GM18951 (cell line): ENCODE results near the gene SAMM50.

ENCODE experiments used
- POLR2A ChIP-seq: IDR thresholded peaks from 4 replicates; pipeline ENCODE4 v1.6.1; 2011; ENCODE audit warnings: mild to moderate bottlenecking; ENCODE audit not compliant: insufficient read length, insufficient read depth; ENCODE audit errors: extremely low read depth
- in situ Hi-C: fragments of 300-500 bp; cut with MboI; formaldehyde crosslinking; loops from one replicate; pipeline ENCODE4 v1.12.0; 2022; ENCODE audit warnings: low sequenced_read_pairs, mixed read lengths, inconsistent platforms; ENCODE audit not compliant: unreplicated experiment

Gene SAMM50

GRCh38 chr22:43955883-43956782 is 891 bp downstream of the SAMM50 start:
- no peak for TF ChIP-seq POLR2A
- in situ Hi-C loops, result no loop called here

GRCh38 chr22:43956805-43957463 is 1.7 kb downstream of the SAMM50 start:
- in situ Hi-C loops, result no loop called here
- TF ChIP-seq POLR2A, result no peak

DNA sequence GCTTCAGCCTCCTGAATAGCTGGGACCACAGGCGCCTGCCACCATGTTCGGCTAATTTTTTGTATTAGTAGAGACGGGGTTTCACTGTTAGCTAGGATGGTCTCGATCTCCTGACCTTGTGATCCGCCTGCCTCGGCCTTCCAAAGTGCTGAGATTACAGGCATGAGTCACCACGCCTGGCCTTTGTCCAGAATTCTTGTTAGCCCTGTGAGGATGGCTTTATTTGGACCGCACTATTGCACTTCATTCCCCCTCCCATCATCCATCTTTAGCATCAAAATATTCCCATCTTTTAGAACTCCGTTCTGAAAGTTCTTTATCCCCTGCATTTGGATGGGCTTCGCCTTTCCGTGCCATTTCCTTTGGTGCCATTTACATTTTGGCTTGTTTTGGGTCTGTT is 2.6 kb downstream of the SAMM50 start:
- in situ Hi-C loops, result no loop called here
- TF ChIP-seq POLR2A, result no peak

DNA sequence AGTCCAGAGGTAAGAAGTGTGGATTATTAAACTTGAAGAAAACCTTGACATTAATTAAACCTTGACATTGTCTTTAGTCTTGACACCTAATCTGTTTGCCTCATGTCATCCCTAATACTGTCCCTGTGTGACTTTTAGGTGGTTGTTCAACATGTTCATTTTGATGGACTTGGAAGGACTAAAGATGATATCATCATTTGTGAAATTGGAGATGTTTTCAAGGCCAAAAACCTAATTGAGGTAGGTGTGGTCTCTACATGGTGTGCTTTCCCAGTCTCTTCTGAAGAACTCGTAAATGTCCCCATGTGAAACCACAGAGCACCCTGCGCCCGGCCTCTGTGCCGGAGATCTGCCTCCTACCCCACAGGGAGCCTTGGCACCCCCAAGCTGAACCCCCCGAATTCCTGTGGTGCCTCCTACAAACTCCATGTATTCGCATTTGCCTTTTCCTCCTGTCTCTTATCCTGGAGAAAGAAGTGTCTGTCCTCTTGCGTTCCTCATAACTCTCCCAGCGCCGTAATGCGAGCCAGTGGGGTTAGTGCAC is 9.1 kb downstream of the SAMM50 start:
- in situ Hi-C loops, result no loop called here

GRCh38 chr22:43967069-43967468 is 11.8 kb downstream of the SAMM50 start:
- no peak for TF ChIP-seq POLR2A
- in situ Hi-C loops, result no loop called here

More for the DNA sequence above, 9.1 kb downstream of the SAMM50 start:
- no peak for TF ChIP-seq POLR2A

DNA sequence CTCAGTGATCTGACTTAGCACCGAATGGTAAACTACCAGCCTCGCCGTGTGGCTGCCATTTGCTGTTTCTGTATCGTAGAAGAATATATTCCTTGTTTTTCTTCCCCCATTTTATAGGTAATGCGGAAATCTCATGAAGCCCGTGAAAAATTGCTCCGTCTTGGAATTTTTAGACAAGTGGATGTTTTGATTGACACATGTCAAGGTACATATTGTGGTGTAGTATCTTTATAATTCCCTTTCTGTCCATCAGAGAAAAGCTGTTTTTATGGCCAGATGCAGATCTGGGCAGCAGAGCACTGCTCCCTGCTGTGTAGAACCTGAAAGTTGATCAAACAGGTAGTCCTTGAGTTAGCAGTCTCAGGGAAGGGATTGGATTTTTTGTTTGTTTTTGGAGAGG is 13.4 kb downstream of the SAMM50 start:
- no peak for TF ChIP-seq POLR2A
- in situ Hi-C loops, result no loop called here

DNA sequence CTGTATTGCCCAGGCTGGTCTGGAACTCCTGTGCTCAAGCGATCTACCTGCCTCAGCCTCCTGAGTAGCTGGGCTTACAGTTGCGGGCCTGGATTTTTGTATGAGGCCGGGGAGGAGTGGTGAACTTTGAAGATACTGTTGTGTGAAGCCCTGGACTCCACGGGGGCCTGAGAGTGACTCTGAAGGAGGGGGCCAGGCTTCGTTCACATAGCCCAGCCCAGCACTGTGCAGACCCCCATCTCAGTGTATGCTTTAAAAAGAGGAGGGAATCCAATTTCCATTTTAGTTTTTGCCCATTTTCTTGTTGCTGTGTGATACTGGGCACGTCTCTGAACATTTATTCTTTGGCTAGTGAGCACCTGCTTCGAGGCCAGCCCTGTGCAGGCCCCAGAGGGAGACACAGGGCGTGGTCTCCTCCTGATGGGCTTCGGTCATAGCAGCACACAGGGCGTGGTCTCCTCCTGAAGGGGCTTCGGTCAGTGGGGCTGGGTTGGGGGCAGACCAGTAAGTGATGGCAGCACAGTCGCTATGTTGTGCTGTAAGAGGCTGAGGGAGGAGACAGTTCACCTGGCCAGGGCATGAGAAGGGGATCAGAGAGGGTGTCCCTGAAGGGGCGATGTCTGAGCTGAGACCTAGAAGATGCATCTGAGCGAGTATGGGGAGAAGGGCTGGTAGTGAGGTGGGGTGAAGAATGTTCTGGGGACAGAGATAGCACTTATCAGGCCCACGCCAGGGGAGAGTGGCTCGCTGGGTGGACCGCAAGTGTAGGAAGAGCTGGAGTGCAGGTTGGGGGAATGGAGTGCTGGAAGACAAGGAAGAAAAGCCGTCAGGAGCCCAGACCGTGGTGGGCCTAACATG is 14.0 kb downstream of the SAMM50 start:
- no peak for TF ChIP-seq POLR2A
- in situ Hi-C loops, result no loop called here

DNA sequence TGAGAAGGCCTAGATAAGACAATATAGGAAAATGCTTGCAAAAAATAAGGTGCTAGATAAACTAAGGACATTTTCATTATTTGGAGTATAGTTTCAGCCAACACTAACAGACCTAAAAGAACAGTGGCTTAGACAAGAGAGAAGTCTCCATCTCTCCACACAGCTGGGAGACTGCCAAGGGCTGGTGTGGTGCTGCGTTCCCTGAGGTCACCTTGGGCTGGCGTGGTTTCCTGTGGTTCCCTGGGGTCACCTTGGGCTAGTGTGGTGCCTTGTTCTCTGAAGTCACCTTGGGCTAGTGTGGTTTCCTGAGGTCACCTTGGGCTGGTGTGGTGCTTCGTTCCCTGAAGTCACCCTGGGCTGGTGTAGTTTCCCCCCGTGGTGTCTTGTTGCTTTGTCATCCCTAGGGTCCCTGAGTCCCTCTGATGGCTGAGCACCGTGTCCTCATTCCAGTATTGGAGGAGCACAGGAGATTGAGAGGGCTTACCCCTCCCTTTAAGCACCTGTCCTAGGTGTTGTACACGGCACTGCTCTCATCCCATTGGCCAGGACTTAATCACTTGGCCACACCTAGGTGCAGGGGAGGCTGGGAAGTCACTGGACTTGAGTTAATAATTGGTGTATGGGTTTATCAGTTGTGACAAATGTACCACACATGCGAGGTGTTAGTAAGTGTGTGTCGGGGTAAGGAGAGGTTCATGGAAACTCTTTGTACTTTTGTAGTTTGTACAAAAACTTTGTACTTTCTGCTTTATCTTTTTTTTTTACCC is 14.9 kb downstream of the SAMM50 start:
- no peak for TF ChIP-seq POLR2A
- in situ Hi-C loops, result no loop called here

- TF ChIP-seq POLR2A, result no peak
- in situ Hi-C loops, result no loop called here
These were observed 15.9 kb downstream of the SAMM50 start for GRCh38 chr22:43971112-43971511.

- no peak for TF ChIP-seq POLR2A
- in situ Hi-C loops, result no loop called here
These were observed 17.8 kb downstream of the SAMM50 start for GRCh38 chr22:43972931-43973462.

GRCh38 chr22:43974028-43974545 is 18.8 kb downstream of the SAMM50 start:
- in situ Hi-C loops, result no loop called here
- no peak for TF ChIP-seq POLR2A

GRCh38 chr22:43975041-43975440 is 19.8 kb downstream of the SAMM50 start:
- in situ Hi-C loops, result no loop called here

More at GRCh38 chr22:43975041-43975440, 19.8 kb downstream of the SAMM50 start:
- TF ChIP-seq POLR2A, result no peak
